Parietal lobe (tissue), 1 donor: ENCODE data around the gene GLS2. TPM values are rescaled to one million over a fixed set of nuclear protein-coding genes. Genes with fewer than 3 reads are reported as not detected.

ENCODE experiments used
- total RNA-seq: library from RNA; depleted of rRNA; stranded (reverse); fragments of >200 nt; gene quantifications from one replicate; pipeline ENCODE4 v1.2.3, GENCODE V29; 2014

GLS2 gene
- total RNA-seq = 6.3 TPM

DNA sequence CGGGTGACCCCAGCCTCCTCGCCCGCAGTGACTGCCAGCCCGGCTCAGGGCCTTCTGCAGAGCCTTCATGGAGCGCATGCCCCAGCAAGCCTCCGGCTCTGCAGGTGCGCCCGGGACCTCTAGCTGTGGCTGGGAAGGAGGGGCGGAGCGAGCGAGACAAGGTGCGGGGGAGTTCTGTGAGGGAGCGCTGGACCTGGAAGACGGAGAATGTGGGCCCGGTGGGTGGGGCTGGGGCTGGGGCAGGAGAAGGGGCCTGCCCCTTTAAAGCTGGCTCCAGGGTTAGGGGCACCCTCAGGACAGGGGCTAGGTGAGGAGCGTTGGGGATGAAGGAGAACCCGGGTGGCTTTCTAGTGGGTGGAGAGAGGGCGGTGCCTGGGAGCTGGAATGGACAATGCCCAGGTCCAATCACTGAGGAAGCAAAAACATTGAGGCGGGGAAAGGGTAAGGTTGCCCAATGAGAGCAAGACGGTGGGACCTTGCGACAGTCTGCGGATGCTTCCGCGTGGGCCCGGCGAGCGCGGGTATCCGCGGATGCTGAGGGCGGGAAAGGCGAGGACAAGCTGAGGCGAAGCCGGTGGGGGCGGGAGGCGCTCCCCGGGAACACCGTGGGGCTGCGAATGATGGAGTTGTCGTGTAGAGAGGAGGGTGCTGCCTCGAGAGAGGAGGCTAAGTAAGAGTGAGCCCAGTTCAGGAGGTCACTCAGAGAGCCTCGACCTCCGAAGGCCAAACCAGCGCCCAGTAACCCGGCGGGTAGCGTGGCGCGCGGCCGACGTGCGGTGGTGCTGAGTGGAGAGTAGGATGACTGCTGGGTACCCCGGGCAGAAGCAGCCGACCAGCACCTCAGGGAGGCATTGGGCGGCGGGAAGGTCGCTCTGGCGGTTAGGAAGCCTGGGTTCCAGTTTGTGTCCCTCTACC lies at the start of gene GLS2:
Gene GLS2, minus strand, starts transcription at position 121 of the 915 bp plus-strand sequence. Its CDS starts 43 bp downstream, at position 78.

DNA sequence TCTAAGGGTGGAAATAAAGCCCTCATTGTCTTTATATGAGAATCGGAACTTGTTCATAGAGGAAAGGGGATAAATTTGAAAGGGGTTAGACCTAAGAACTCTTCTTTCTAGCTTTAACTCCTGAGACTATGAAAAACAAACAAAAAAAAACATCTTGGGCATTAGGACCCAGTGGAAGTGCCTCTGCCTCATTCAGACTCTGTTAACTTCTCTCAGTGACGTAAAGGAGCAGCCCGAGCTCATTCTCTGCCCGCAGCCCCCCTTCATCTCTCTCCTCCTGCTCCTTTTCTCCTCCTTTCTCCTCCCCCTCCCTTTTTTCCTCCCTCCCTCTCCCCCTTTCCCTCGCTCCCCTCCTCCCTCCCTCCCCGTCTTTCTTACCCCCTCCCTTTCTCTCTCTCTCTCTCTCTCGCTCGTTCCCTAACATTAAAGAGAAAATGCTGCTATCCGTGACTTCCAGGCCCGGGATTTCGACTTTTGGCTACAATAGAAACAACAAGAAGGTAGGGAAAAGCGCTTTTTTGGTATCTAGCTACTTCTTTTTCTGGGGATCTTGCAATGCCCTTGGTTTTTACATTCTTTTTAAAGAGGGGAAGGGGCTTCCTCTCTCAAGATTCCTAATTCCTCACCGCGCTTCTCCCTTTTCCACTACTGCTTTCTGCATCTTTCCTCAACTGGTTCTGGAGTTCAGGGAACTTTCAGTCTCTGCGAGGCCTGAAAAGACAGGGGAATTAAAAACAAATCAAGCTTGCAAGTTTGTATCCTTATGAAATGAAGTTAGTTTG lies 33.8 kb upstream of the GLS2 start, which contains the start of gene RBMS2:
Gene RBMS2, plus strand, starts transcription at position 231 of the 782 bp plus-strand sequence. Its CDS starts 204 bp downstream, at position 435.

DNA sequence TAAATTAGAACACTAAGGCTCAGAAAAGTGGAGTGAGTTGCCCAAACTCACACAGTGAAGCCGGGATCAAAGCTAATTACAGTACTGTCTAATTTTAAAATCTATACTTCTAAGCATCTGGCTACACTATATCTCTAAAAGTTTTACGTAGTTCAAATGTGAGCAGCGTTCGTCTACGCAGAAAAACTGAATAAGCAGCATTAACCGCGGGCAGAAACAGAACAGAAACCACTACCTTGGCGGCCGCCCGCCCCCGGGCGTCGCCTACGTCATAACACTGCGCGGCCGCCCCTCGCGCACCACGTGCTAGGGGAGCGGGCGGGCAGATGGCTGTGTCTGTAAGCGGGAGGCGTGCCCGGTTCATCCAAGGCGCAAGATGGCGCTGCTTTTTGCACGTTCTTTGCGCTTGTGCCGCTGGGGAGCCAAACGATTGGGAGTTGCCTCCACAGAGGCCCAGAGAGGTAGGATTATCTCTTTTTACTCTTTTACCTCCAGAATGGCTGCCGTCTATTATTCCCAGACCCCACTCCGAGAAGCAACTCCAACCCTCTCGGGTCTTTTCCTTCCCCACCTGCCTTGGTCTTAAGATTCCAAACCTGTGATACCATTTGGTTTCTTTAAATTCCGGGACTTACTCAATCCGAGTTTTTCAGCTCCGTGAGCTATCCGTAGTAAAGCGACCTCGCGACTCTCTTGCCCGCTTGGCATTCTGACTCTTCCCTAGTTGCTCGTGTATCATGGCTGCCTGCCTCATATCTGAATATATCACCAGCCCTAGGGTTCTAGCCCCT lies 19.6 kb downstream of the GLS2 start, which contains the start of gene SPRYD4:
Gene SPRYD4, plus strand, starts transcription at position 363 of the 791 bp plus-strand sequence. Its CDS starts 14 bp downstream, at position 377.

DNA sequence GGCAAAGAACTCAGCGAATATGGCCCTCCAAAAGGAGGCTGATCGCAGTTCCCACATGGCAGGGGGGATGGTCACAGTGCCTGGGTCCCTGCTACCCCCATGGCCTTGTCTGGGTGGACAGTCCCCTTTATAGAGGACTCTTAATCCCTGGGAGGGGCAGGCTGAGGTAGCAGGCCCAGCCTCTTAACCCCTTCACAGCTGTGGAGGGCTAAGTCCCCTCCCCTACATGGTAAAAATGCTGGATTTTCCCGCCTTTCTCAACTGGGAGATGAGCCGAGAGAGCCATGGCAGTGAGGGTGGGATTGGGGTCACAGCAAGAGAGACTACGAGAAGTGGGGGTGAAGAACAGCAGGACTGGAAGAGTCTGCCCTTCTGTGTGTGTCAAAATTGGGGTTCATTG lies 33.4 kb downstream of the GLS2 start, which contains the start of gene MIP:
Gene MIP, minus strand, starts transcription at position 101 of the 400 bp plus-strand sequence. Its CDS starts 44 bp downstream, at position 57.

DNA sequence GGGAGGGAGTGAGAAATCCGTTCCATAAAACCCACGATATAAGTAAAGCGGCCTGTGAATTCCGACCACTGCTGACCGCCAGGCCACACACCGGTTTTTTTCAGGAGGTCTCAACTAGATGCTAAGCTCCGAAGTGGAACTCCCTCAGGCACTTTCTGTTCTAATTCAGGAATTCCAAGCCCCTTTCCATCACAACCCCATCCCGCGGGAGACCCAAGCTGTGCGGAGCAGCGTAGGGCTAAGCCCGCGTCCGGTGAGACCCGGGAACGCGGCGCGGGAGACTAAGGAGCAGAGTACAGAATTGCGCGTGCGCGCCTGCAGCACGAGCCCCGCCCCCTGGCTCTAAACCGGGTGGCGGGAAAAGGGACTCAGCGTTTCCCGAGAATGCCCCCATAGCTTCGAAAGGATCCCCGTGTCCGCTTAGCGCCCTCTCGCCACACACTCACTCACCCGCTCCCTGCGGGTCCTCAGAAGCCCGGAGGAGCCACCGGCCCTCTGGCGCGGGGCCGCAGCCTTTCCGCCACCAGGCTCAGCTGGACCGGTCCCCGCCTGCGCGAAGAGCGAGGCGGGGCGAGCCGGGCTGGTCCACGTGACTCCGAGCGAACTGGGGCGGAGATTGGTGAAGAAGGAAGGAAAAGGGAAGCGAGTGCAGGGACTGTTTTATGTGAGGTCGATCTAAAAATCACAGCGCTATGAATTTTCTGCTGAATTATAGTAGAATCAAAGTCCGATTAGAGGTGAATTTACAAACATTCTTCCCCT lies 38.9 kb downstream of the GLS2 start, which contains the start of gene TIMELESS:
Gene TIMELESS, minus strand, starts transcription at position 567 of the 762 bp plus-strand sequence. CDS start 15,256 bp downstream, outside the sequence.

Other genes starting within 250 kb of the GLS2 start
- gene ANKRD52, start 229.8 kb downstream of the GLS2 start, total RNA-seq = 35.4 TPM
- 17.5 TPM for gene COQ10A, start 221.2 kb downstream of the GLS2 start, total RNA-seq
- gene CS, start 187.8 kb downstream of the GLS2 start, total RNA-seq = 149 TPM
- gene CNPY2, start 172.2 kb downstream of the GLS2 start, total RNA-seq = 51.6 TPM
- gene PAN2, start 154.2 kb downstream of the GLS2 start, total RNA-seq = 54.8 TPM
- not detected for gene IL23A, start 149.3 kb downstream of the GLS2 start, total RNA-seq
- 115 TPM for gene STAT2, start 128.1 kb downstream of the GLS2 start, total RNA-seq
- gene APOF, start 125.3 kb downstream of the GLS2 start, total RNA-seq = not detected
- gene TIMELESS, start 38.7 kb downstream of the GLS2 start, total RNA-seq = 5.3 TPM
- not detected for gene MIP, start 33.5 kb downstream of the GLS2 start, total RNA-seq
- 6.3 TPM for gene SPRYD4, start 19.6 kb downstream of the GLS2 start, total RNA-seq
- gene RBMS2, start 33.7 kb upstream of the GLS2 start, total RNA-seq = 6.3 TPM
- 46.6 TPM for gene BAZ2A, start 142.2 kb upstream of the GLS2 start, total RNA-seq
- 335 TPM for gene ATP5F1B, start 157.8 kb upstream of the GLS2 start, total RNA-seq
- gene PTGES3, start 200.1 kb upstream of the GLS2 start, total RNA-seq = 83.9 TPM
- gene NACA, start 237.1 kb upstream of the GLS2 start, total RNA-seq = 1,016 TPM